NCI-H226 (cell line): Measurements from ENCODE around the gene SOD2.
"Not testable (repeated sequence)": the region's sequence is repeated elsewhere in the genome, so short reads cannot be mapped to it uniquely, and the experiment has no call there.

Experiments
- DNase-seq: peaks from one replicate; pipeline ENCODE4 v3.0.0-alpha.2; 2015

SOD2 gene

DNA sequence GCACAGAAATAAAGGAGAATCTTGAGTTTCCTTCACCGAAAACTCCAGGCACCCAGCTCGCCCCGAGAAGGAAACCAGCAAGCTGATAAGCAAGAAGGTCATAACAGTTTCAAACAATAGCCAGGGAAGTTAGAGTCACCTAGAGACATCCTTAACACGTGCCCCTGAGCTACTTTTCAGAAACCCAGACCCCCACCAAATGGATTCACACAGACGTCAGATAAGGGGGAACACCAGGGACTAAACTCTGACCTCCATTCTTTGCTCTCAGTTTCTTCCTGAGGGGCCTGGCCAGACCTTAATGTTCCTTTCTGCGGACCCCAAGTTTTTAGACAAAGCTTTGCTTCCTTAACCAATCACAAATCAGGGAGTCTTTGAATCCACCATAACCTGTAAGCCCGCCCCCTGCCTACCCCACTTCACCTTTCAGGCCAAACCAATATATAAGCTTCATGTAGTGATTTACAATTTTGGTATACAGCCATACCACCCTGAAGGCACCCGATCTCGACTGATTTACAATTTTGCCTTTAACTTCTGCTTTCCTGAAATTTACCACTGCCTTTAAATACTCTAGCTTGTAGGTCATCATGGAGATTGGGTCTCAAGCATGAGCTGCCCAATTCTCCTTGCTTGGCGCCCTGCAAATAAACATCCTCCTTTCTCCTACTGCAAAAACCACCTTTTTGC lies 11.7 kb downstream of the SOD2 start:
- no peak for DNase-seq

DNA sequence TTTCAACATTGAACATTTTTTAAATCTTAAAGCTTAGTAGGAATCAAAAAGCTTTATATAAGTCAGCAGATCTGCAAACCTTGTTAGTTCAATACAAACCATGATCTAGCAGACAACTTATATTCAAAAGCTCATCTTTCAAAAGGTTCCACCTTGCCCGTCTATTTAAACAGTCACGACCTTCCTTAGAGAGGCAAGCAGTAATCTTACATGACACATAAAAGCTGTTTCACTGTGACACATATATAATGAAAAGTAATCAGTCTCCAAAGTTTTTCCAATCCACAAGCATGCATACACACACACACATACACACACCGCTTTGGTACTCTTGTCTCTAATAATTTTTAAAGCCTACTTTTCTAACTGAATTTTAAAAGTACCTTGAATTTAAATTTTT lies 12.9 kb downstream of the SOD2 start:
- DNase-seq = no peak

DNA sequence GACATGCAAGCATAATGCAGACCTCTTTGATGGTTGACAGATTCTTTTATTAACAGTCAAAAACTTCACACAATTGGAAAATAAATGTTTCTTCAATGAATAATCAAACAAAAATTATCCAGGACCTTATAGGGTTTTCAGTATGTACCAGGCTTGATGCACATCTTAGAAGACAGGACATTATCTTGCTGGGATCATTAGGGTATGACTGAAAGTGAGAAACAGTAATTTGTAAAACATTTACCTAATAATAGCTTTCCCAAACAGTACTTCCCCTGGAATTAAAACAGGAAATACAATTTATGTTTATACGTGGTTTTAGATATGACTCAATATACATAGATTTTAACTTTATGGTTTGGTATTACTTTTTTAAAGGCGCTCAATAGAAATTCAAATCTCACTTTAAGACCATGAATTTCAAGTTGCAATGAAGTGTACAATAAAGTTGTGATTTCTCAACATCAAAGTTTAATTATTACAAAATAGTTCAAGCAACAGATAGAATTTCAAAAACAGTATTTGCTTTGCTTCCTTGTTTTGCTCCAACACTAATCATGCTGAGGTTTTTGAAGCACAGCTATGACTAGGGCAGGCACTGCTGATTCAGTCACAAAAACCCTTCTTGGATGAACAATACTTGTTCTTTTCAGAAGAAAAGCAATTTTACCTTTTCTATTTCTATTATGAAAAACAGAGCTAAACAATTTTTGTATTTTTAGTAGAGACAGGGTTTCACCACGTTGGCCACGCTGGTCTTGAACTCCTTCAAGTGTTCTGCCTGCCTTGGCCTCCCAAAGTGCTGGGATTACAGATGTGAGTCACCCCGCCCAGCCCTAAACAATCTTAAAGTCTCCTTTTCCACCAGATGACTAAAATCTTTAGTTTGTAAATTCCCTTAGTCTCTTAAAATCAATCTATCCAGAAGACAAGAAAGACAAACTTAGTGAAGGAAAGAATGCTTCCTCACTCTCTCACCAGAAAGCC lies 13.7 kb downstream of the SOD2 start:
- DNase-seq = no peak

DNA sequence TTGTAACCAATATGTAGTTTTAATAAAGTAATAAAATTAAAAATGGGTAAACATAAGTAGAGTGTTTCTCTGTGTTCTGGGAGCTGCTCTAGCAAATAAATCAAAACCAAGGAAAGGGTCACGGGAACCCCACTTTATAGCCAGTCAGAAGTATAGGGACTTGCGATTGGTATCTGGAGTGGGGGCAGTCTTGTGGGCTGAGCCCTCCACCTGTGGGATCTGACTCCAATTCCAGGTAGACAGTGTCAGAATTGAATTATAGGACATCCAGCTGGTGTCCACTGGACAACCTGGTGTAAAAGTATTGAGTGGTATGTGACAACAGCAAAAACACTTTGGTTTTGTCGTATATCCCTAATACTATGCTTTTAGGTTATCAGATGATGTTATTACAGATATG lies 14.5 kb downstream of the SOD2 start:
- DNase-seq = no peak

DNA sequence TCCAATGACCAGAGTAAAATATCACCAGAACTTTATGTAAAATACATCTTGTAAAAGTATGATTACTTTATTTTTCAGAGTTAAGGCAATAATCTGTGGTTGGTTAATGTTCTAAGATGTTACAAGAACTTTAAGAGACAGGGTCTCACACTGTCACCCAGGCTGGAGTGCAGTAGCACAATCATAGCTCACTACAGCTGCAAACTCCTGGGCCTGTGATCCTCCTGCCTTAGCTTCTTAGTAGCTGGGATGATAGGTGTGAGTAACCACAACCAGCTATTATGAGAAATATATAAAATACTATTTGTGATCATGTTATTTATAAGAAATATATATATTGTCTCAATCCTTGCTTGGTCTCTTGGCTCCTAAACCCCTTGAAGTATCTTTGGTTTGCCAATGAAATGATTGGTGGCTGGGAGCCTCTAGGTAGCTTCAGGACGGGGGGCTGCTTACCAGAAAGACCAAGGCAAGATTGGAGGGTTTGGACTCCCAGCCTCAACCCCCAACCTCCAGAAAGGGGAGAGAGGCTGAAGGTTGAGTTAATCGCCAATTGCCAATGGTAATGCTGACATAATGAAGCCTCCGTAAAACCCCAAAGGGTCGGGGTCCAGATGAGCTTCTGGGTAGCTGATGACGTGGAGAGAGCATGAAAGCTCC lies 15.4 kb downstream of the SOD2 start:
- DNase-seq = no peak

DNA sequence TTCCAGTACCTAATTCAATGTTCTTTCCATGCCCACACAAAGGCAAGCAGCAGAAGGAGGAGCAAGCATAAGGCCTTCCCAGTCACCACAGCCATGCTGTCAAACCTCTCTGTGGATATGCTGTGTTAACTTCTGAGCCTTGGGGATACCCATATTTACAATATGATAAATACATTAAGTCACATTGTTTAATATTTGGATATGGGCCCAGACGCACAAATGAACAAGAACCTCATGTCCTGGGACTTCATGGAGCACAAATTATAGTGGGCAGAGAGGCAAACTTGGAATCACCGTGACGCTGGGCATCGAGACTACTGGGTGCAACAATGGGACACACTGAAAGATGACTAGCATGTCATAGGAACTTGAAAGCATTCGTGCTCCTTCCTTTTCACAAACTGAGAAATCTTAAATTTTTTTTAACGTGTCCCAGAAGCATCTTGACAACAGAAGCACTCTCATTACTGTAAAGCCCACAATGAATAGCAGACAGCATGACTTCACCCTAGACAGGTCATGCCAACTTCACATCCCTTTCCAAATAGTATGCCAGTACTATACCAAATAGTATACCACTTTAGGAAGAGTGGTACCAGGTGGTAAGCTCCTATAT lies 16.0 kb downstream of the SOD2 start:
- no peak for DNase-seq

DNA sequence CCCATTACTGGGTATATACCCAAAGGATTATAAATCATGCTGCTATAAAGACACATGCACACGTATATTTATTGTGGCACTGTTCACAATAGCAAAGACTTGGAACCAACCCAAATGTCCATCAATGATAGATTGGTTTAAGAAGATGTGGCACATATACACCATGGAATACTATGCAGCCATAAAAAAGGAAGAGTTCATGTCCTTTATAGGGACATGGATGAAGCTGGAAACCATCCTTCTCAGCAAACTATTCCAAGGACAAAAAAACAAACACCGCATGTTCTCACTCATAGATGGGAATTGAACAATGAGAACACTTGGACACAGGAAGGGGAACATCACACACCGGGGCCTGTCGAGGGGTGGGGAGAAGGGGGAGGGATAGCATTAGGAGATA lies 16.8 kb downstream of the SOD2 start:
- DNase-seq = not testable (repeated sequence)

DNA sequence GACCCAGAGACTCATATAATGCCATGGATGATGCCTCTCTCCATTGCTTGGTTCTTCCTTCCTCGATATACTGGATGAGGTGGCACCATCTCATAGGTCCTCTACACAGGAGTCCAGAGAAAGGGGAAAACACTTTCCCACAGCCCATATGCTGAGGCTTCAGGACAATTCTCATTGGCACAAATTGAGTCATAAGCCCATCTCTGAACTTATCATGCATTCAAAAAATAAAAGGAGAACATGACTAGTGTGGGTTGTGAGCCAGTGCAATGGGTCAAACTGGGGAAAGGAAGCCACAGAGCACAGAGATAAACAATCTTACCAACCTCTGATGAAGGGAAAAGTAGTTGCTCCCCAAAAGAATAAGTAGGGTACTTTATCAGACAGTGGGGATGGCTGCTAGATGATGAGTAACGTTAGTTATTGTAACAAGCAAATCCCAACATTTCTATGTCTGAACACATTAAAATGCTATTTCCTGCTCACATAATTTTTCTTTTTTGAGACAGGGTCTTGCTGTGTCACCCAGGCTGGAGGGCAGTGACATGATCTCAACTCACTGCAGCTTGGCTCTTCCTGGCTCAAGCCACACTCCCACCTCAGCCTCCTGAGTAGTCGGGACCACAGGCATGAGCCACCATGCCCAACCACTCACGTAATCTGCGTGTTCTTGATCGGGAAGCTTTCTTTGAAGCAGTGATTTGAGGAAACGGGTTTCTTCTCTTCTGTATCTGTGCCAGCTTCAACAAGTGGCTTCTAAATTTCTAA lies 27.0 kb downstream of the SOD2 start:
- DNase-seq = no peak

DNA sequence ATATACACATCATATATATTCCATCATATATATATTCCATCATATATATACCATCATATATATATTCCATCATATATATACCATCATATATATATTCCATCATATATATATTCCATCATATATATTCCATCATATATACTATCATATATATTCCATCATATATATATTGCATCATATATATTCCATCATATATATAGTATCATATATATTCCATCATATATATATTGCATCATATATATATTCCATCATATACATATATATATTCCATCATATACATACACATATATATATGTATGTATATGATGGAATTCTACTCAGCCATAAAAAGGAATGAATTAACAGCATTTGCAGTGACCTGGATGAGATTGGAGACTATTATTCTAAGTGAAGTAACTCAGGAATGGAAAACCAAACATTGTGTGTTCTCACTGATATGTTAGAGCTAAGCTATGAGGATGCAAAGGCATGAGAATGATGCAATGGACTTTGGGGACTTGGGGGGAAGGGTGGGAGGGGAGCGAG lies 29.6 kb downstream of the SOD2 start:
- DNase-seq = not testable (repeated sequence)

DNA sequence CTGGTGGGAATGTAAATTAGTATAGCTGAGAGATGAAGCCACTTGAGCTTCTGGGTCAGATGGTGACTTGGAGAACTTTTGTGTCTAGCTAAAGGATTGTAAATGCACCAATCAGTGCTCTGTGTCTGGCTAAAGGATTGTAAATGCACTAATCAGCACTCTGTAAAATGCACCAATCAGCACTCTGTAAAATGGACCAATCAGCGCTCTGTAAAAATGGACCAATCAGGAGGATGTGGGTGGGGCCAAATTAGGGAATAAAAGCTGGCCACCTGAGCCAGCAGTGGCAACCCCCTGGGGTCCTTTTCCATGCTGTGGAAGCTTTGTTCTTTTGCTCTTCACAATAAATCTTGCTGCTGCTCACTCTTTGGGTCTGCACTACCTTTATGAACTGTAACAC lies 31.1 kb downstream of the SOD2 start:
- not testable (repeated sequence) for DNase-seq

DNA sequence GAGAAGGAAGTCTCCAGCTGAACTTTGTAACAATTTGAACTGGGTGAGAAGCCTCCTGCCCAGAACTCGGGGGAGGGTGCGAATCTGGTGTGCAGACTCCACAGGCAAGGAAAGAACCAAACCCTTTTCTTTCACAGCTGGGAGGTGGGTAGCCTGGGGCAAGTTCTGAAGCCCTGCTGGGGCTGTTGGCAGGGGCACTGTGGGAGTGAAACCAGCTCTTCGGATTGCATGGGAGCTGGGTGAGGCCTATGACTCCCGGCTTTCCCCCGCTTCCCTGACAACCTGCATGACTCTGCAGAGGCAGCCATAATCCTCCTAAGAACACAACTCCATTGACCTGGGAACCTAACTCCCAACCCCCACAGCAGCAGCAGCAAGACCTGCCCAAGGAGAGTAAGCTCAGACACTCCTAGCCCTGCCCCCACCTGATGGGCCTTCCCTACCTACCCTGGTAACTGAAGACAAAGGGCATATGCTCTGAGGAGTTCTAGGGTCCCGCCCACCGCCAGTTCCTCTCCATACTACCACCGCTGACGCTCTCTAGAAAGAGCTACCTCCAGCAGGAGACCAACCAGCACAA lies 37.5 kb downstream of the SOD2 start:
- DNase-seq = peak; percentile 71

DNA sequence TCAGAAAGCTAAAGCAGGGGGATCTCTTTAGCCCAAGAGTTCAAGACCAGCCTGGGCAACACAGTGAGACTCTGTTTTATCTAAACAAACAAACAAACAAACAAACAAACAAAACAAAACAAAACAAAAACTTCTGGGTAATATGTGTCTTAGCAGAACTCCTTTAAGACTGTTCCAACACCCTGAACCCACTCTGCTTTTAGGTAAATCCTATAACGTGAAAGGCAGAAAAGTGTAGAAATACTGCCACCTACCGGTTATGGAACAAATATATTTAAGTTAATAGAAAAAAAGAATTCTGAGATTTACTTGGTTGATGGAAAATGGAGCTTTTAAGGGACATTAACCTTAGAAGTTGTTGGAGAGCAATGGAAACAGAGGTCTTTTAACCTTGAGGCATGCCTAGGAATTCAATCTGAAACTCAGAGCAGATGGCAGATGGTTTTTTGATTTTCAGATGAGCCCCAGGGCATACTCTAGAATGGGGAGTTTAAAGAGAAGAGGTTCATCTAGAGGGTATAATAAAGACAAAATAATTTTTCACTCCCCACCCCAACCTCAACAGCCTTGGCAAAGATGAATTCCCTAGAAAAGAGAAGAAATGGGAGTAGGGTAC lies 38.5 kb downstream of the SOD2 start:
- DNase-seq = peak; percentile 35

DNA sequence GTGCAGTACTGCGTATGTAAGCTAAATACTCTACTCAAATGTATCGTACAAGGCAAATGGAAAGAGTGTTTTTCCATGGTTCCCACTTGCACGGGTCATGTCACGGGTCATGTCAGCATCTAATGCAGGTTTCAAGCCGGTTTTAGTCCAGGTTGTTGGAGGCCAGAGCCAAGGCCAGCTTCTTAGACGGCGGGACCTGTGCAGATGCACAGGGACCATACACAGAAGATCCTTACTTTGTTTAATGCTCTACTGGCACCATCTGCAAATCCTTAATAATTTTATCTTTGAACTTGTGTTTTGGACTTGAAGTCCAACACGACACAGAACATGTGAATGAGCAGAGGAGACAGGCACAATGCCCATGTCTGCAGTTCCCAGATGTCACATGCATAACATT lies 42.7 kb downstream of the SOD2 start:
- DNase-seq = no peak

DNA sequence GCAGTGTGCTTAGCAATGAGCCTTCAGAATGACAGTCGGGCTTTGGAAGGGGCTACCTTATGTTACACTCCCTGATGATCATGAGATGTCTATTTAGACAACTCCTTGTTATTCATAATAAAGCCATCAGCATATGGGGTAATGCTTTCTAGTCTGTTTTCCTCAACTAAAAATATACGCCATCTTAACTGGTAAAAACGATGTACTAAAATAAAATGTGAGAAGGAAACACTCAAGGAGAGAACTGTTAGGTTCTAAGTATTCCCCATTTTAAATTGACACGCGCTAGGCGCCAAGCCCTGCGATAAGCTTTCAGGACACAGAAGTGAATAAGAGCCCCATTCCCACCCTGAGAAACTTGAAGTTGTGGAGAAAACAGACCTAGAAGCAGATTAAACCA lies 43.6 kb downstream of the SOD2 start:
- no peak for DNase-seq

DNA sequence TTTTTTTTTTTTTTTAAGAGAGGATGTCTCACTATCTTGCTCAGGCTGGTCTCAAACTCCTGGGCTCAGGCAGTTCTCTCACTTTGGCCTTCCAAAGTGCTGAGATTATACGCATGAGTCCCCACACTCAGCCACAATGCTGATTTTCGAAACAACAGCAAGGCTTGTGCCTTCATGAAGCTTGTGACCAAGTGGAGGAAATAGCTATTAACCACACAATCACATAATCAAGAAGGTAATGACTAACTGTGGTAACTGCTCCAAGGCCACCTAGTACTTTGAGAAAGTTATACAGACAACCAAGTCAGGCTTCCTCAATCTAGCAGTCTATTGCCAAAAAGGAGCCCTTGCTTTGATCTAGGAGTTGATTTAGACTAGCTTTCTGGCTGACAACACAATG lies 46.3 kb downstream of the SOD2 start:
- no peak for DNase-seq

DNA sequence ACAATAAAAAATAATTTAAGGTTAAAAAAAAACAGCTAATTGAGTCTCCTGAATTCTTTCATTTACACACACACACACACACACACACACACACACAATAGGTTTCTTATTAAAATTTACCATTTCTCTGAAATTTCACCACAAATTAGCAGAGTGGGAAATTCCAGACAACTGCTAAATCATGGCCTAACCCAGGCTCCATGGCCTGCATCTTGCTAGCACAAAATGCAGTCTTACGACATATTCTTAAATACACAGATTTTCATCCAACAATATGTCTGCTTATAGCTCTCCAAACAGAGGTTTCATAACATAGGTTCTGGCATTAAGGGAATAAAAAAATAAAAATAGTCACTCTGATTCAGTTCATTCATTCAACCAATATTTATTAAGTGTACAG lies 46.9 kb downstream of the SOD2 start:
- DNase-seq = no peak

DNA sequence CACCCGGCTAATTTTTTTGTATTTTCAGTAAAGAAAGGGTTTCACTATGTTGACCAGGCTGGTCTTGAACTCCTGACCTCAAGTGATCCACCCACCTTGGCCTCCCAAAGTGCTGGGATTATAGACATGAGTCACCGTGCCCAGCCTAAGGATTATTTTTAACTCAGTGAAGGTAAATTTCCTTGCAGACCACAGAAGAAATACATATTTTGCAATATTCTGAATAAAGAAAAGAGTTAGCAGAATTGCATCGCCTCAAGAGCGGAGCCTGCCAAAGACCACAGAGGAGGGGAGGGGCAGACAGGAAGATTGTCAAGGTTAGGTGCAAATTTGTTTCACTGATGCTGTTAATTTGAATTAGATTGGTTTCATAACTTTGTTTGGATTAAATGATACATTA lies 47.4 kb downstream of the SOD2 start:
- DNase-seq = no peak
